GM18868 (cell line): ENCODE data around the gene KRTAP9-1.
"Not testable (repeated sequence)": the region's sequence is repeated elsewhere in the genome, so short reads cannot be mapped to it uniquely, and the experiment has no call there.

Experiments used
- ATAC-seq: cut with Tn5 transposase; IDR thresholded peaks from one replicate; pipeline ENCODE4 v1.9.1; 2021; ENCODE audit warnings: mild to moderate bottlenecking, moderate library complexity; ENCODE audit not compliant: unreplicated experiment

KRTAP9-1 gene, protein sequence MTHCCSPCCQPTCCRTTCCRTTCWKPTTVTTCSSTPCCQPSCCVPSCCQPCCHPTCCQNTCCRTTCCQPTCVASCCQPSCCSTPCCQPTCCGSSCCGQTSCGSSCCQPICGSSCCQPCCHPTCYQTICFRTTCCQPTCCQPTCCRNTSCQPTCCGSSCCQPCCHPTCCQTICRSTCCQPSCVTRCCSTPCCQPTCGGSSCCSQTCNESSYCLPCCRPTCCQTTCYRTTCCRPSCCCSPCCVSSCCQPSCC

DNA sequence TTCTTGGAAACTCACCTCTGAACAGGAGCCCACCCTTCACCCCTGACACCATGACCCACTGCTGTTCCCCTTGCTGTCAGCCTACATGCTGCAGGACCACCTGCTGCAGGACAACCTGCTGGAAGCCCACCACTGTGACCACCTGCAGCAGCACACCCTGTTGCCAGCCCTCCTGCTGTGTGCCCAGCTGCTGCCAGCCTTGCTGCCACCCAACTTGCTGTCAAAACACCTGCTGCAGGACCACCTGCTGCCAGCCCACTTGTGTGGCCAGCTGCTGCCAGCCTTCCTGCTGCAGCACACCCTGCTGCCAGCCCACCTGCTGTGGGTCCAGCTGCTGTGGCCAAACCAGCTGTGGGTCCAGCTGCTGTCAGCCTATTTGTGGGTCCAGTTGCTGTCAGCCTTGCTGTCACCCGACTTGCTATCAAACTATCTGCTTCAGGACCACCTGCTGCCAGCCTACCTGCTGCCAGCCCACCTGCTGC is at the start of gene KRTAP9-1:
KRTAP9-1 (plus strand) TSS at position 51 of the 482 bp plus-strand sequence; CDS start at position 51, 0 bp downstream.
- not testable (repeated sequence) for ATAC-seq

DNA sequence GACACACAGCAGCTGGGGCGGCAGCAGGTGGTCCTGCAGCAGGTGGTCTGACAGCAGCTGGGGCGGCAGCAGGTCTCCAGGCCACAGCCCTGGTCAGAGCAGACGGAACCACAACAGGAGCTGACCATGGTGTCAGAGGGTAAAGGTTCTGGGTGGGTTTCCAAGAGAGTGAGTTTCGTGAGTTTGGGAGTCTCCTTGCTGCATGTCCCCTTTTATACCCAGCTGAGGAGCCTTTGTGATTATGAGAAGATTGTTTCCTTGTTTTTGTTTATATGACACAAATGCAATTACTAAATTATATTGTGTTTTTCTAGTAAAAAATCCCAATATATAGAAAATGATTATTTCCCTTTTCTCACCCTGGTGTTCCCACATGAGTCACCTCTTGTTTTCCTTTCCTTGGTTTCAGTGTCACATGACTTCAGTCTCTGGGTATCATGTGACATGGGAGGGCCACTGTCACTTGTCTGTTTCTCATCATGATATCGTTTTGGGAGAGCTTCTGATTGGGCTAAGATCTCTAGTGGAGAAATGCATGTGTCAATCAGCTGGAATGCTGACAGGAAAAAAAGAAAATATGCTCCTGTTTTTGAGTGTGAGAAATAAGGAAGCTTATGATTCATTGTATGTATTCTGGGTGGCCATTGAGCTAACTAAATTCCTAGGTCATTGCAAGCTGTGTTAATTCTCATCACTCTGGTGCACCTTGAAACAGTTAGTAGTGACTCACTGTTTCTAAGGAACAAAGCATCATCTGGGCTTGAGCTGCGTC is 49.1 kb upstream of the KRTAP9-1 start, which contains the start of gene KRTAP4-6:
KRTAP4-6 (minus strand) TSS at position 185 of the 772 bp plus-strand sequence; CDS start at position 128, 57 bp downstream.
- ATAC-seq: no peak

DNA sequence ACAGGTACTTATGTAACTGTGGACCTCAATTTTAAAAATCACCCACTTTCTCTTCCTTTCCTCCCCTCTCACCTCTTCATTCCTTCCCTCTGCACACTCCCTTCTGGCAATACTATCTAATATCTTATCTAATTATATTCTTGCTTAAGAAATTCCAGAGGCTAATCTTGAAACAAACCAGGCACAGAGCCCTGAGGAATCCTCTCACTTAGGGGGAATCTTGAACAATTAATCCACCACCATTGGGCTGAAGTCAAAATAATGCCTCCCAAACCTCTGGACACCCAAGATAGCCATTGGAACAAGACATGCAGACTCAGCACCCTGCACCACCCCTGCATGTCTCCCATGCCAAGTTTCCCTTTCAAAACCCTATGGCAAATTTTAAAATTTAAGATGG is 48.3 kb upstream of the KRTAP9-1 start:
- no peak for ATAC-seq

DNA sequence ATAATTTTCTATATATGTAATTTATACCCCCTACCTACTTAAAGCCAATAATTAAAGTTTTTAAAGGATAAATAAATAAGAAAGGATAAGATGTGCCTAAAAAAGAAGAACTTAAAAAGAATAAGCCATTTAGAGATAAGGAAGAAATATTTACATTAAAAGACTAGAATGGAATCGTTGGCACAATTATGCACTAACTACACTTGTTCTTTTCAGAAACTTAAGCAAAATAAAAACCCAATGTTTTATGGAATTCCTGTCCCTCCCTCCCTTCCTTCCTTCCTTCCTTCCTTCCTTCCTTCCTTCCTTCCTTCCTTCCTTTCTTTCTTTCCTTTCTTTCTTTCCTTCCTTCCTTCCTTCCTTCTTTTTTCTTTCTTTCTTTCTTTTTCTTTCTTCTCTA is 44.8 kb upstream of the KRTAP9-1 start:
- ATAC-seq: no peak

DNA sequence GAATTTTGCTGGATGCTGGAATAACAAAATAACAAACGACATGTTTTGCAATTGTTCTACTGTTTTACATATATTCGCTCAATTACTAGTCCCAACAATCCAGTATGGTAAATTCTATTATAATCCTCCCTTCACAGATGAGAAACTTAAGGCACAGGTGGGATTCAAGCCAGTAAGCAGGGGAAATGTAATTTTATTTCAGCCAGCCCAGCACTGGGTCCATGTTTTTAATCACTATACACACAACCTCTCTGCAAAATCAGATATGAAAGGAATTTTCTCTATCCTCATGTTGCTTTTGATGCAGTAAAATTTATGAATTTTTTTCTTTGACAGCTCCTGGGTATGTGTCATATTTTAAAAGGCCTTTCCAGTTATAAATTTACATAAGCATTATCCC is 44.4 kb upstream of the KRTAP9-1 start:
- ATAC-seq: no peak

DNA sequence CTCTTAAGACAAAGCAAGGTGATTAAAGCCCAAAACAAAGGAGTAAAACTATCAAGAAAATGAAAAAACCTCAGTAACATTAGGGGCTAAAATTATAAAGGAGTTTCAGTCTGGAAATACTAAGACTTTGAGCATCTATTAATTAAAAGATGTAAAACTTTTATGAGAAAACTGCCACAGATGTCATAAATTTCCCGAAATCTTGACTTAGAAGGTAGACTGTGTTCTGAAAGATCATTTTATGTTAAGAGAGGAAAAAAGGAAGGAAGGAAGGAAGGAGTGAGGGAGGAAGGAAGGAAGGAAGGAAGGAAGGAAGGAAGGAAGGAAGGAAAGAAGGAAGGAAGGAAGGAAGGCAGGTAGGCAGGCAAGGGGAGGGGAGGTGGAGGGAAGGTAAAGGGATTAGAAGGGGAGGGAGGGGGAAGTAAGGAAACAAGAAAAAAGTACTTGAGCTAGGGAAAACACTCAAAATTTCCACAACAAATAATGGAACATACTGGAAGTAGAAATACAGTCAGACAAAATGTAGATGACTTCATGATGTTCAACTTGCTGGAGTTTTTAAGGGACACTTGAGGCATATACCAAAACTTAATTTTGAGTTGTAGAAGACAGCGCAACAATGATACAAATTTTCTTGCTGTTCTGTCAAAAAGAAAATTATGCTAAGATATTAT is 42.0 kb upstream of the KRTAP9-1 start:
- ATAC-seq: no peak

DNA sequence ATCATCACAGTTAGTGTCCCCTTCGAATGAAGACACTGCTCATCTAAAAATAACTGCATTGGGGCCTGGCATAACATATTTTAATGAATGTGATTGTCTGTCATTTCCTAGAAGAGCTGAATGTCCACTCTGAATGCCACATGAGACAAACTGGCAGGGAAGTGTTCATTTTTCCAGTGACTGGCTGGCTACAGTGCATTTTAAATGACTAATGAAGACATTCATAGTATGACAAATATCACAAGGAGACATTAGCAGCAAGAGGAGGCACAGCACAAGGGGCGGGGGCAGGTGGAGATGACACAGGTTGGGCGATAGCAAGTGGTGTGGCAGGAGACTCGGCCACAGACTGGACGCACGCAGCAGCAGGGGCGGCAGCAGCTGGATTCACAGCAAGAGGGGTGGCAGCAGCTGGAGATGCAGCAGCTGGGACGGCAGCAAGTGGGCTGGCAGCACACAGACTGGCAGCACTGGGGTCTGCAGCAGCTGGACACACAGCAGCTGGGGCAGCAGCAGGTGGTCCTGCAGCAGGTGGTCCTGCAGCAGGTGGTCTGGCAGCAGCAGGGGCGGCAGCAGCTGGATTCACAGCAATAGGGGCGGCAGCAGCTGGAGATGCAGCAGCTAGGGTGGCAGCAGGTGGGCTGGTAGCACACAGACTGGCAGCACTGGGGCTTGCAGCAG is 40.6 kb upstream of the KRTAP9-1 start:
- not testable (repeated sequence) for ATAC-seq

DNA sequence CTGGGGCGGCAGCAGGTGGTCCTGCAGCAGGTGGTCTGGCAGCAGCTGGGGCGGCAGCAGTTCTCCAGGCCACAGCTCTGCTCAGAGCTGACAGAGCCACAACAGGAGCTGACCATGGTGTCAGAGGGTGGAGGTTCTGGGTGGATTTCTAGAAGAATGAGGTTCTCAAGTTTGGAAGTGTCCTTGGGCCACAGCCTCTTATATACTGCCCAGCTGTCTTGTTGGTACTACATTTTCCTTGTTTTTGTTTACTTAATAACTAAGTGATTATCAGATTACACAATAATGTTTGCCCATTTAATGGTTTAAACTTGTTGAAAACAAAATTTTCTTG is 40.1 kb upstream of the KRTAP9-1 start, which contains the start of gene KRTAP4-5:
KRTAP4-5 (minus strand) TSS at position 174 of the 334 bp plus-strand sequence; CDS start at position 116, 58 bp downstream.
- no peak for ATAC-seq

DNA sequence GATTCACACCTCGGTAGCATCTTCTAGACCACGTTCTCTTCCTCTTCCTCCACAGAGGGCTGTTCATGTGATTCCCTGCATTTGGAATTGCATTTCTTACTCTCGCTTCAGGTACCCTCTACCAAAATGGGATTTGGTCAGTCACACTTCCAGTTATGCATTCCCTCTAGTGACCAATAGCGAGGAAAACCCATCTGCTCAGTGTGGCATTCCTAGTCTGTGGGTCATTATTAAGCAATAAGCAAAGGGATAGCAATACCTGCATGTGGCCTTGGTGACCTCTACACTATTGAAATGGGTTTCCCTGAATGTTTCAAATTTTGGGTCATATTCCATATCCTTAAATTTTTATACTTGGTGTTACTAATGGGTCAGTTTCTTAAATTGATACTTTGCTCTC is 39.7 kb upstream of the KRTAP9-1 start:
- no peak for ATAC-seq

DNA sequence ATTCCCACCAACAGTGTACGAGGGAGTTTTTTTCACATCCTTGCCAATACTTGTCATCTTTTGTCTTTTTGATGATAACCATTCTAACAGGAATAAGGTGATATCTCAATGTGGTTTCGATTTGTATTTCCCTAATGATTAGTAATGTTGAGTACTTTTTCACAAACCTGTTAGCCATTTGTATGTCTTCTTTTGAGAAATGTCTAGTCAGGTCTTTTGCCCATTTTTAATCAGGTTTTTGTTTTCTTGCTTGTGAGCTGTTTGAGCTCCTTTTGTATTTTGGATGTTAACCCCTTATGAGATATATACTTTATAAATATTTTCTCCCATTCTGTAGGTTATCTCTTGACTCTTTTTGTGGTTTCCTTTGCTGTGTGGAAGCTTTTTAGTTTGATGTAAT is 38.2 kb upstream of the KRTAP9-1 start:
- no peak for ATAC-seq

DNA sequence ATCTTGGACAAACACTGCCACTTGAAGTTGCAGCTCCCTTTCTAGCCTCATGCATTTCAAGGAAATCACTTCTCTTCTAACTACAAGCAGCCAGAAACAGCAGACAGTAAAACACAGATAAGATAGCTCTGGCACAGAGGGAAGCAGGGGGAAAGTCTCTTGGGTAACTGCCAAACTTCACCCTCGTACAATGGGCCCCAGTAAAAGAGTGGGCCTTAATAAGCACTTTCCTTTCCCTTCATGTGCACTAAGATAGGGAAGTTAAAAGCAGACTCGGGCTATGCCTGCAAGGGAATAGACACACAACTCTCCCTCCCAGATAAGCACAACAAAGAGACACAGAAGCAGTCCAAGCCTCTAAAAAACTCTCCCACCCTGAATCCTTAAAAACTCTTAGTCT is 35.8 kb upstream of the KRTAP9-1 start:
- ATAC-seq: no peak

DNA sequence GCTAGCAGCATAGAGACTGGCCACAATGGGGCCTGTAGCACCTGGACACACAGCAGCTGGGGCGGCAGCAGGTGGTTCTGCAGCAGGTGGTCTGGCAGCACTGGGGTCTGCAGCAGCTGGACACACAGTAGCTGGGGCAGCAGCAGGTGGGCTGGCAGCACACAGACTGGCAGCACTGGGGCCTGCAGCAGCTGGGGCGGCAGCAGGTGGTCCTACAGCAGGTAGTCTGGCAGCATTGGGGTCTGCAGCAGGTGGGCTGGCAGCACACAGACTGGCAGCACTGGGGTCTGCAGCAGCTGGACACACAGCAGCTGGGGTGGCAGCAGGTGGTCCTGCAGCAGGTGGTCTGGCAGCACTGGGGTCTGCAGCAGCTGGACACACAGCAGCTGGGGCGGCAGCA is 29.5 kb upstream of the KRTAP9-1 start:
- not testable (repeated sequence) for ATAC-seq

DNA sequence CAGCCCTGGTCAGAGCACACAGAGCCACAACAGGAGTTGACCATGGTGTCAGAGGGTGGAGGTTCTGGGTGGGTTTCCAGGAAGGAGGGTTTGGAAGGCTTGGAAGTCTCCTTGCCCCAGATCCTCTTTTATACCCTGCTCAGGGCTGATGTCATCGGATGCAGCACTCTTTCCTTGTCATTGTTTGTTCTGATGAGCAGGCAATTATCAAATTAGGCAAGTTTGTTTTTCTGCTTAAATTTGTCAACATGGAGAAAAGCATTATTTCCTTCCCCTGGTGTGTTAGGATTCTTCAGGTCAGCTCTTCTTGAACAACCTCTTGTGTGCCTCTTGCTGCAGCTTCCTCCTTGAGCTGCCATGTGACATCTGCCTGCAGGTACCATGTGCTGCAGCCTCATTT is 29.0 kb upstream of the KRTAP9-1 start, which contains the start of gene KRTAP4-4:
KRTAP4-4 (minus strand) TSS at position 101 of the 400 bp plus-strand sequence; CDS start at position 44, 57 bp downstream.
- no peak for ATAC-seq

DNA sequence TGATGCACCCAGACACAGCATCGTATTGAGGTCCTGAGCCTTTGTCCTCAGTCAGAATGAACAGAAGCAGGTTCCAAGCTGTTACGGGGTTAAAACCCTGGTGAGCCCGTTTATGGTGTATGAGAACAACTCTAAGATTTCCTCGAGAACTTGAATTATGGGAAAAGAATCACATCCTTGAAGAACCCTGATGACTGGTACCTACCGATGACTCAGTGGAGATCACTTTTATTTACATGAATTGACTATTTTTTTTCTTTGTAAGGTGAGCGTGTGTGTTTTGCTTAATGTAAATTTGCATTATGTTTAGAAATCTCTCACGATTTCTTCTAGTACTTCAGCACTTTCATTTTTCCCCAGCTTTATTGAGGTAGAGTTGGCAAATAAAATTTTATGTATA is 25.9 kb upstream of the KRTAP9-1 start:
- no peak for ATAC-seq

DNA sequence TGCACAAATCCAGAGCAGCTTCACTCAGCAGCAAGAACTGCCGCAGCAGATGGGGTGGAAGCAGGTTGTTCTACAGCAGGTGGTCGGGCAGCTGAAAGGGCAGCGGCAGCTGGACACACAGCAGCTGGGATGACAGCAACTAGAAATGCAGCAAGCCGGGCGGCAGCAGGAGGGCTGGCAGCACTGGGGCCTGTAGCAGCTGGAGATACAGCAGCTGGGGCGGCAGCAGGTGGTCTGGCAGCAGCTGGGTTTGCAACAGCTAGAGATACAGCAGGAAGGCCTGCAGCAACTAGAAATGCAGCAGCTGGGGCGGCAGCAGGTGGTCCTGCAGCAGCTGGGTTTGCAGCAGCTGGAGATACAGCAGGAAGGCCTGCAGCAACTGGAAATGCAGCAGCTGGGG is 22.1 kb upstream of the KRTAP9-1 start:
- no peak for ATAC-seq

DNA sequence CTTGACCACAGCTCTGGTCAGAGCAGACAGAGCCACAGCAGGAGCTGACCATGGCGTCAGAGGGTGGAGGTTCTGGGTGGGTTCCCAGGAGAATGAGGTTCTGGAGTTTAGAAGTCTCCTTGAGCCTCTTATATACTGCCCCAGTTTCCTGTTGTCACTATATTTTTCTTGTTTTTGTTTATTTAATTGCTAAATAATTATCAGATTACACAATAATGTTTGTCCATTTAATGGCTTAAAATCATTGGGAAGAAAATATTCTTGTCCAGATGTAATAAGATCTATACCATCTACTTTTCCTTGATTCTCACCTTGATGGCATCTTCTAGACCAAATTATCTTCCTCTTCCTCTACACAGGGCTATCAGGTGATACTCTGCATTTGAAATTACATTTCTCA is 21.6 kb upstream of the KRTAP9-1 start, which contains the start of gene KRTAP4-3:
KRTAP4-3 (minus strand) TSS at position 101 of the 400 bp plus-strand sequence; CDS start at position 52, 49 bp downstream.
- ATAC-seq: no peak

DNA sequence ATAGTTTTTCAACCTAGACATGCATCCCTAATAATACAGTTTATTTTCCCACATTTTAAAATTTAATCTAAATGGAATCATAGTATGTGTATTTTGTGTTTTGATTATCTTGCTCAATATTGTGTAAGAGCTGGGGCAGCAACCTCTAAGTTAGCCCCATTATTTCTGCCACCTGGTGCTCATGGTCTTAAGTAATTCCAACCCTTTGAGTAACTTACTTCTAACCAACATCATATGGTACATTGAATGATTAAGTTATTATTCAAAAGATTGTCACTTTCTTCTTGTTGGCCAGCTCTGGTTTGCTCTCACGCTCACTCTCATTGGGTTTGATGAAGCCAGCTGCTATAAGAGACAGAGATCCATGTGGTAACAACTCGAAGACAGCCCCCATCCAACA is 17.8 kb upstream of the KRTAP9-1 start:
- ATAC-seq: no peak

DNA sequence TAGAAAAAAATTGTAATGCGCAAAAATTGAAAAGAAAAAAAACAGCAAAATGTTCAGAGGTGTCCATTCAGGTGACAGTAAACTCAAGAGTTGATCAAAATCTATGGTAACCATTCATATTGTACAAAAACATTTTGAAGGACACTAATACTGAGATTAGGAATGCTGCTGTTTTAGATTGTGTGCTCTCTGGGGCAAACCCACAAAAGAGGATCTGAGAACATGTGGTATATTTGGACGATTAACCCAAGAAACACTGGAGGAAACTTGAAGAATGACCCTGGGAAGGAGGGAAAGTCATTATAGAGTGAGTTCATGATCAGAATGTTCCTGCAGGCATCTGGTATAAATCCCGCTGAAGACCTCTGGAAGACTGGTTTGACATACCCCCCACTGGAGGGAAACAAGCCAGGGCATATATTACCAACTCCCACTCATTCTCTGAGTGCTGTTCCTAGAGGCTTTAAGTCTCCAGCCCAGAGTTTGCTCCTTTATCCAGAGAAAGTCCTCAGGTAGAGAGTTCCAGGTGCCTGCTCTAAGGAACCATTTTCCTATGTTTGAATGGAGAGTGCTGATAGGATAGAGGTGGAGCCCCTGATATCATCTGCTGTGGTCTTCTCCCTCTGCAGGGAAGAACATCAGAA is 12.8 kb upstream of the KRTAP9-1 start:
- no peak for ATAC-seq

DNA sequence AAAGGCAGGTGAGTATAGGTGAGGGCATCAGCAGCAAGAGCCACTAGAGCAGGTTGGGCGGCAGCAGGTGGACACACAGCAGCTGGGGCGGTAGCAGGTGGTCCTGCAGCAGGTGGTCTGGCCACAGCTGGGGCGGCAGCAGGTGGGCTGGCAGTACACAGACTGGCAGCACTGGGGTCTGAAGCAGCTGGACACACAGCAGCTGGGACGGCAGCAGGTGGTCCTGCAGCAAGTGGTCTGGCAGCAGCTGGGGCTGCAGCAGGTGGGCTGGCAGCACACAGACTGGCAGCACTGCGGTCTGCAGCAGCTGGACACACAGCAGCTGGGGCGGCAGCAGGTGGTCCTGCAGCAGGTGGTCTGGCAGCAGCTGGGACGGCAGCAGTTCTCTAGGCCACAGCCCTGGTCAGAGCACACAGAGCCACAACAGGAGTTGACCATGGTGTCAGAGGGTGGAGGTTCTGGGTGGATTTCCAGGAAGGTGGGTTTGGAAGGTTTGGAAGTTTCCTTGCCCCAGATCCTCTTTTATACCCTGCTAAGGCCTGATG is 11.9 kb upstream of the KRTAP9-1 start, which contains the start of gene KRTAP4-2:
KRTAP4-2 (minus strand) TSS at position 495 of the 545 bp plus-strand sequence; CDS start at position 438, 57 bp downstream.
- ATAC-seq: no peak

DNA sequence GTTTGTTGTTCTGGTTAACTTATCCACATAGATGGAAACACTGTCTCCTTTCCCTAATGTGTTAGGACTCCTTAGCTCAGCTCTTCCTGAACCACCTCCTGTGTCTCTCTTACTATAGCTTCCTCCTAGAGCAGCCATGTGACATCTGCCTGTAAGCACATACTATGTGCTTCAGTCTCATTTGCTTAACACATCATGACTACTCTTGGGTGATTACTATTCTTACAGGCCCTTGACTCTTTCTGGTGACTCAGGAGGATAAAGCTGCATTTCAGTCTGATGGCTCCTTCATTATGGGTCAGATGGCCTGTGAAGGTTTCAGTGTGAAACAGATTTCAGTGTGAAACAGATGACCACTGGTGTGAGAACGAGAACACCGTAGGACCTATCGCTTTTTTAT is 11.3 kb upstream of the KRTAP9-1 start:
- ATAC-seq: no peak
